HepG2 (cell line): ENCODE data around the gene SEH1L. TPM values are rescaled to one million over a fixed set of nuclear protein-coding genes. Genes with fewer than 3 reads are reported as not detected.

Experiments
- ATF4 ChIP-seq, 2 experiments: fragments of 450-650 bp in 1 of 2; sonication (generic) in 1 of 2; formaldehyde crosslinking; IDR thresholded peaks; 2 replicates each; pipeline versions ENCODE4 v1.5.0 to v1.8.0; 2020 to 2022; ENCODE audit warnings: mild to moderate bottlenecking in 1 of 2, missing genetic modification reagents in 1 of 2
- HNF4G ChIP-seq, 2 experiments: sonication (generic) in 1 of 2; formaldehyde crosslinking in 1 of 2; IDR thresholded peaks; 2 replicates each; pipeline versions ENCODE4 v1.4.0 to v1.6.1; 2011 to 2020; ENCODE audit warnings: borderline replicate concordance in 2 of 2, low read depth in 2 of 2, mild to moderate bottlenecking in 2 of 2, low read length in 1 of 2, missing genetic modification reagents in 1 of 2, moderate library complexity in 1 of 2
- MLX ChIP-seq: IDR thresholded peaks from 2 replicates; pipeline ENCODE4 v1.6.1; 2016
- NONO ChIP-seq, 2 experiments: fragments of 450-650 bp in 1 of 2; sonication (generic) in 1 of 2; formaldehyde crosslinking in 1 of 2; IDR thresholded peaks in 1 of 2; conservative IDR thresholded peaks in 1 of 2; 2 replicates each; pipeline versions ENCODE4 v1.6.1 to v1.8.0; 2017 to 2022; ENCODE audit warnings: mild to moderate bottlenecking in 1 of 2, missing genetic modification reagents in 1 of 2, moderate library complexity in 1 of 2
- RBM39 ChIP-seq: fragments of 200-400 bp; formaldehyde crosslinking; IDR thresholded peaks from one replicate; pipeline ENCODE4 v1.6.1; 2018; ENCODE audit warnings: antibody characterized with exemption, mild to moderate bottlenecking, low read depth, low read length; ENCODE audit not compliant: poor library complexity, severe bottlenecking
- SIN3A ChIP-seq: IDR thresholded peaks from 2 replicates; pipeline ENCODE4 v1.6.1; 2011; ENCODE audit warnings: low read depth, mild to moderate bottlenecking, control low read depth, low read length, borderline replicate concordance
- SRSF9 ChIP-seq: fragments of 200-400 bp; formaldehyde crosslinking; IDR thresholded peaks from 2 replicates; pipeline ENCODE4 v1.6.1; 2018; ENCODE audit warnings: borderline replicate concordance, mild to moderate bottlenecking, low read depth, low read length; ENCODE audit not compliant: insufficient read depth, poor library complexity, severe bottlenecking
- TCF7 ChIP-seq: sonication (generic); IDR thresholded peaks from 2 replicates; pipeline ENCODE4 v1.6.1; 2016; ENCODE audit warnings: antibody characterized with exemption, low read depth
- ZNF142 ChIP-seq: sonication (generic); formaldehyde crosslinking; IDR thresholded peaks from 2 replicates; pipeline ENCODE4 v1.4.0; 2020; ENCODE audit warnings: missing genetic modification reagents
- ZNF30 ChIP-seq: sonication (generic); formaldehyde crosslinking; IDR thresholded peaks from 2 replicates; pipeline ENCODE4 v1.5.0; 2020; ENCODE audit warnings: mild to moderate bottlenecking, missing genetic modification reagents
- ZNF558 ChIP-seq: sonication (generic); formaldehyde crosslinking; IDR thresholded peaks from 2 replicates; pipeline ENCODE4 v1.9.0; 2022; ENCODE audit warnings: mild to moderate bottlenecking, missing genetic modification reagents, borderline replicate concordance
- ZNF770 ChIP-seq: sonication (generic); formaldehyde crosslinking; IDR thresholded peaks from 2 replicates; pipeline ENCODE4 v1.5.0; 2020; ENCODE audit warnings: mild to moderate bottlenecking, missing genetic modification reagents
- polyA plus RNA-seq, 8 experiments: library from polyadenylated mRNA; depleted of rRNA in 3 of 8; stranded (reverse) in 7 of 8; unstranded in 1 of 8; fragments of >200 nt; fragmentation: Illumina TruSeq in 4 of 8; extraction: Trizol in 4 of 8; gene quantifications; 2 replicates each; pipeline versions ENCODE4 v1.2.1 to v1.2.3, GENCODE V29; 2011 to 2016; ENCODE audit warnings: low read depth in 4 of 8, missing spikeins in 1 of 8, mixed read lengths in 1 of 8; ENCODE audit not compliant: insufficient read depth in 1 of 8
- total RNA-seq, 5 experiments: library from RNA; depleted of rRNA; stranded (reverse); fragments of >200 nt; fragmentation: Illumina TruSeq; extraction: Trizol; gene quantifications; 2 replicates each; pipeline ENCODE4 v1.2.3, GENCODE V29; 2016; ENCODE audit warnings: low read depth in 1 of 5

Gene SEH1L
- total and polyA plus RNA-seq, 2 of the 13 experiments (the other 11 are each of a cell fraction or from before 2014, with no cell fraction given) = 59.6 to 63.5 TPM

GRCh38 chr18:12946549-12947284, 1.1 kb upstream of the SEH1L start (continued):
- TF ChIP-seq MLX (CRISPR knock-in tag) (0 out of 2 replicates have a peak, but pooled peaks have one; percentile 23), HNF4G (IDR thresholded peaks at IDR 0.05; ENCODE audit: borderline replicate concordance, low read depth, low read length) (peak; percentile 96), HNF4G (CRISPR knock-in tag; IDR thresholded peaks at IDR 0.05; ENCODE audit: borderline replicate concordance, low read depth) (no peak; the same call in 1 of the 2 replicates), TCF7 (peak; percentile 14; the same call in 1 of the 2 replicates), NONO (IDR thresholded peaks at IDR 0.05) (no peak), NONO (CRISPR knock-in tag; conservative IDR thresholded peaks at IDR 0.05) (no peak), SIN3A (no peak), ZNF558 (CRISPR knock-in tag) (0 out of 2 replicates have a peak, but pooled peaks have one; percentile 45), ATF4 (CRISPR knock-in tag; IDR thresholded peaks at IDR 0.05) (peak in 1 of 2 experiments; percentile 66; a peak in 2 of 4 replicates), ZNF770 (CRISPR knock-in tag) (0 out of 2 replicates have a peak, but pooled peaks have one; percentile 36), RBM39 (no peak), ZNF142 (CRISPR knock-in tag) (peak; percentile 43; the same call in 1 of the 2 replicates), ZNF30 (CRISPR knock-in tag) (no peak), SRSF9 (no peak)
